OCI-LY7 (cell line): Measurements from ENCODE around the gene POLA2. TPM values are rescaled to one million over a fixed set of nuclear protein-coding genes. Genes with fewer than 3 reads are reported as not detected.

Source experiments
- BruUV-seq: library from RNA; stranded (reverse); fragments of 400-500 nt; replicated peaks from 2 replicates; lab custom pipeline; 2021; lab: Mats Ljungman, UMichigan
- CTCF ChIA-PET: fragments of 300-600 bp; sonication (Branson Sonifier 250); formaldehyde crosslinking; loops from one replicate; lab custom pipeline; 2022; ENCODE audit warnings: antibody characterized with exemption; ENCODE audit not compliant: unreplicated experiment; lab: Charles Lee
- POLR2A ChIA-PET: fragments of 300-600 bp; sonication (Branson Sonifier 250); formaldehyde crosslinking; loops from one replicate; lab custom pipeline; 2022; ENCODE audit warnings: antibody characterized with exemption; lab: Charles Lee
- DNase-seq: peaks from one replicate; pipeline ENCODE4 v3.0.0-alpha.2; 2015; ENCODE audit warnings: low spot score
- H2AFZ ChIP-seq: fragments of 200-600 bp; sonication (generic), shearing (Covaris generic); 2 replicates; pipeline ENCODE4 v1.6.1; 2014; ENCODE audit warnings: mild to moderate bottlenecking, antibody characterized with exemption, low read length, moderate library complexity
- H3K27ac ChIP-seq: fragments of 200-600 bp; sonication (generic); 2 replicates; pipeline ENCODE4 v1.5.1; 2014; ENCODE audit warnings: mixed run types, low read depth, mild to moderate bottlenecking, moderate library complexity, low read length, inconsistent platforms; ENCODE audit not compliant: poor library complexity, severe bottlenecking
- H3K36me3 ChIP-seq: fragments of 200-600 bp; sonication (generic); 2 replicates; pipeline ENCODE4 v1.6.1; 2014; ENCODE audit warnings: mild to moderate bottlenecking, antibody characterized with exemption, low read length, moderate library complexity, mixed read lengths; ENCODE audit not compliant: insufficient read depth
- H3K4me1 ChIP-seq: fragments of 200-600 bp; sonication (generic); 2 replicates; pipeline ENCODE4 v1.5.1; 2014; ENCODE audit warnings: mild to moderate bottlenecking, low read length; ENCODE audit not compliant: insufficient read depth, poor library complexity, severe bottlenecking
- H3K4me2 ChIP-seq: fragments of 200-600 bp; sonication (generic); 2 replicates; pipeline ENCODE4 v1.6.1; 2014; ENCODE audit warnings: mild to moderate bottlenecking, low read length
- H3K4me3 ChIP-seq: fragments of 200-600 bp; sonication (generic); 2 replicates; pipeline ENCODE4 v1.5.1; 2014; ENCODE audit warnings: mild to moderate bottlenecking, low read depth, low read length; ENCODE audit not compliant: poor library complexity, severe bottlenecking
- H3K79me2 ChIP-seq: fragments of 200-600 bp; sonication (generic); 2 replicates; pipeline ENCODE4 v1.6.1; 2016; ENCODE audit warnings: low read depth, mild to moderate bottlenecking, low read length, moderate library complexity, mixed read lengths; ENCODE audit not compliant: insufficient read depth
- H3K9me2 ChIP-seq: fragments of 200-600 bp; sonication (generic); 2 replicates; pipeline ENCODE4 v1.6.1; 2016; ENCODE audit warnings: mild to moderate bottlenecking, low read length, mixed read lengths; ENCODE audit not compliant: insufficient read depth
- H3K9me3 ChIP-seq: fragments of 200-600 bp; sonication (generic); 2 replicates; pipeline ENCODE4 v1.6.1; 2014; ENCODE audit warnings: mild to moderate bottlenecking, mixed run types, low read length, mixed read lengths
- H4K20me1 ChIP-seq: fragments of 200-600 bp; sonication (generic); 2 replicates; pipeline ENCODE4 v1.6.1; 2014; ENCODE audit warnings: mild to moderate bottlenecking, antibody characterized with exemption, low read length, moderate library complexity, mixed read lengths; ENCODE audit not compliant: insufficient read depth
- EZH2phosphoT487 ChIP-seq: fragments of 200-600 bp; sonication (generic); IDR thresholded peaks from 2 replicates; pipeline ENCODE4 v1.6.1; 2018; ENCODE audit warnings: low read depth, borderline replicate concordance, mild to moderate bottlenecking, mixed run types, antibody characterized with exemption, low read length, moderate library complexity, mixed read lengths
- intact Hi-C: fragments of 100-400 bp; cut with micrococcal nuclease; formaldehyde crosslinking; loops from one replicate; pipeline ENCODE4 v1.10.0; 2022; ENCODE audit not compliant: unreplicated experiment
- total RNA-seq, 2 experiments: library from RNA; depleted of rRNA in 1 of 2; stranded (reverse); fragments of >200 nt in 1 of 2; shearing (Covaris generic) in 1 of 2; gene quantifications; 2 replicates each; pipeline ENCODE4 v1.2.3, GENCODE V29; 2014 to 2022
- TF ChIP-seq, protein P1 (sequence below): fragments of 200-600 bp; sonication (generic); conservative IDR thresholded peaks from 2 replicates; pipeline ENCODE4 v1.5.1; 2014; ENCODE audit warnings: mild to moderate bottlenecking, antibody characterized with exemption, low read length, moderate library complexity, mixed read lengths

The POLA2 gene
- total RNA-seq, 2 experiments from 2014 or later, result 47.5 to 89.1 TPM

DNA sequence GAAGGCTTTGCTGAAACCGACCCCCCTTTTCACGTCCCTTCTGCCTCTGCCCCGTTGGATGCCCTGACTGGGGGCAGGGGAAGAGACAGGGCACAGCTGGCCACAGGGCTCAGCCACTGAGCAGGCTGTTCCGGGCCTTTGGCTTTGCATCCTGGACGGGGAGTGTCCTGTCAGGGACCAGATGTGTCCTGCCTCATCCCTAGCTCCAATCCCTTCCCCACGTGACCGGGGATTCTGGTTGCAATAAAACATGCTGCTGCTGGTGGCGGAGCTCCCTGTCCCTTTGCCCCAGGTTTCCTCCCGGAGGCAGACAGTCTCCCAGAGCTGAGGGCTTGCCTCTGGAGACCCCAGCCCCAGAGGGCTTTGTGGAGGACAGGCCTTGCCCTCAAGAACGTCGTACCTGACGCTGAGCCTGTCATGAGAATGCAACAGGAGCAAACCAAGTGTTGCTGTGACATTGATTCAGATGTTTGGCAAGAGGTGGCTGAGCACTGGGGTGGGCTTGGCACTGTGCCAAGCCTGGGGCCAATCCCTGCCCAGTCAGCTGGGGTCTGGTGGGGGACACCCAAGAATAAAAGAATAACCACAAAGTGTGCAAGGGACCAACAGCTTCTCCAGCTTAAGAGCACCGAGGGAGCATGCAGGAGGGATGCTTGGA is 60.2 kb downstream of the POLA2 start:
- no peaks in the 10 kb centered on the region for H3K36me3 ChIP-seq
- no peak overlapping the region for H2AFZ ChIP-seq
- H3K9me3 ChIP-seq, result no peaks in the 10 kb centered on the region
- H3K4me2 ChIP-seq, result no peak overlapping the region
- POLR2A ChIA-PET, result interaction anchor here (0.6 to 1.6 kb wide), 2 partner anchors 59 to 1987 kb away, joined by 4 read pairs; partner anchors contain the start of gene POLA2
- no TSS peak for BruUV-seq
- TF ChIP-seq EZH2phosphoT487, result no peak
- TF ChIP-seq, protein P1, sequence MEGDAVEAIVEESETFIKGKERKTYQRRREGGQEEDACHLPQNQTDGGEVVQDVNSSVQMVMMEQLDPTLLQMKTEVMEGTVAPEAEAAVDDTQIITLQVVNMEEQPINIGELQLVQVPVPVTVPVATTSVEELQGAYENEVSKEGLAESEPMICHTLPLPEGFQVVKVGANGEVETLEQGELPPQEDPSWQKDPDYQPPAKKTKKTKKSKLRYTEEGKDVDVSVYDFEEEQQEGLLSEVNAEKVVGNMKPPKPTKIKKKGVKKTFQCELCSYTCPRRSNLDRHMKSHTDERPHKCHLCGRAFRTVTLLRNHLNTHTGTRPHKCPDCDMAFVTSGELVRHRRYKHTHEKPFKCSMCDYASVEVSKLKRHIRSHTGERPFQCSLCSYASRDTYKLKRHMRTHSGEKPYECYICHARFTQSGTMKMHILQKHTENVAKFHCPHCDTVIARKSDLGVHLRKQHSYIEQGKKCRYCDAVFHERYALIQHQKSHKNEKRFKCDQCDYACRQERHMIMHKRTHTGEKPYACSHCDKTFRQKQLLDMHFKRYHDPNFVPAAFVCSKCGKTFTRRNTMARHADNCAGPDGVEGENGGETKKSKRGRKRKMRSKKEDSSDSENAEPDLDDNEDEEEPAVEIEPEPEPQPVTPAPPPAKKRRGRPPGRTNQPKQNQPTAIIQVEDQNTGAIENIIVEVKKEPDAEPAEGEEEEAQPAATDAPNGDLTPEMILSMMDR, result no peak
- H4K20me1 ChIP-seq, result no peaks in the 10 kb centered on the region
- H3K4me3 ChIP-seq, result no peak overlapping the region
- H3K27ac ChIP-seq, result no peak overlapping the region
- no peak for DNase-seq
- CTCF ChIA-PET, result interaction anchor here (0.6 kb wide), 1 partner anchor 9 kb away, joined by 3 read pairs; no protein-coding TSS in a partner anchor
- no peaks in the 10 kb centered on the region for H3K79me2 ChIP-seq
- H3K4me1 ChIP-seq, result no peaks in the 10 kb centered on the region
- intact Hi-C loops, result no loop called here
- H3K9me2 ChIP-seq, result no peaks in the 10 kb centered on the region

- no peak for TF ChIP-seq EZH2phosphoT487
- TF ChIP-seq, protein P1, result no peak
- no peaks in the 10 kb centered on the region for H3K36me3 ChIP-seq
- no peaks in the 10 kb centered on the region for H4K20me1 ChIP-seq
- no peak for DNase-seq
- intact Hi-C loops, result no loop called here
- H3K27ac ChIP-seq, result no peak overlapping the region
- ChIA-PET CTCF (no interaction called here), POLR2A (interaction anchor here (0.7 to 1.6 kb wide), 2 partner anchors 61 to 264 kb away, joined by 4 to 6 read pairs; partner anchors contain the start of gene POLA2)
- no peak overlapping the region for H2AFZ ChIP-seq
- no peak overlapping the region for H3K4me2 ChIP-seq
- H3K9me2 ChIP-seq, result no peaks in the 10 kb centered on the region
- H3K9me3 ChIP-seq, result no peaks in the 10 kb centered on the region
- no peak overlapping the region for H3K4me3 ChIP-seq
- no peaks in the 10 kb centered on the region for H3K79me2 ChIP-seq
- BruUV-seq, result no TSS peak
- H3K4me1 ChIP-seq, result no peaks in the 10 kb centered on the region
Measured at GRCh38 chr11:65323813-65324212, 62.1 kb downstream of the POLA2 start.

- Histone ChIP-seq H2AFZ (no peak overlapping the region), H3K4me2 (no peak overlapping the region), H3K9me2 (no peaks in the 10 kb centered on the region), H4K20me1 (no peaks in the 10 kb centered on the region), H3K79me2 (no peaks in the 10 kb centered on the region), H3K36me3 (no peaks in the 10 kb centered on the region), H3K4me3 (no peak overlapping the region), H3K9me3 (no peaks in the 10 kb centered on the region), H3K27ac (no peak overlapping the region), H3K4me1 (peaks cover 8% of the 10 kb centered on the region)
- intact Hi-C loops, result no loop called here
- DNase-seq, result no peak
- BruUV-seq, result no TSS peak
- ChIA-PET CTCF (no interaction called here), POLR2A (no interaction called here)
- no peak for TF ChIP-seq EZH2phosphoT487
- TF ChIP-seq, protein P1, result no peak
Measured at GRCh38 chr11:65325435-65325834, 63.7 kb downstream of the POLA2 start.
